Stromal cell of bone marrow (primary cell): Measurements from ENCODE around the gene LEMD2.

Experiments
- DNase-seq: peaks from one replicate; pipeline ENCODE4 v3.0.0-alpha.2; 2012; ENCODE audit warnings: low read depth

The LEMD2 gene

GRCh38 chr6:33794910-33795623, 6.1 kb upstream of the LEMD2 start:
- no peak for DNase-seq

GRCh38 chr6:33792981-33793380, 4.1 kb upstream of the LEMD2 start:
- DNase-seq: no peak

- no peak for DNase-seq
Observed at GRCh38 chr6:33791620-33792019, 2.7 kb upstream of the LEMD2 start.

GRCh38 chr6:33790910-33791309, 2.0 kb upstream of the LEMD2 start:
- no peak for DNase-seq

GRCh38 chr6:33790379-33790778, 1.4 kb upstream of the LEMD2 start:
- peak; percentile 33 for DNase-seq

- no peak for DNase-seq
Observed at GRCh38 chr6:33789550-33789895, 593 bp upstream of the LEMD2 start.

GRCh38 chr6:33787954-33788693, 806 bp downstream of the LEMD2 start:
- DNase-seq: peak; percentile 66

- no peak for DNase-seq
Observed at GRCh38 chr6:33787346-33787953, 1.5 kb downstream of the LEMD2 start.

GRCh38 chr6:33786736-33787135, 2.2 kb downstream of the LEMD2 start:
- DNase-seq: no peak

GRCh38 chr6:33785778-33786177, 3.2 kb downstream of the LEMD2 start:
- no peak for DNase-seq

GRCh38 chr6:33784787-33785186, 4.1 kb downstream of the LEMD2 start:
- no peak for DNase-seq

- DNase-seq: no peak
Observed at GRCh38 chr6:33783781-33784520, 5.0 kb downstream of the LEMD2 start.

GRCh38 chr6:33782561-33782960, 6.4 kb downstream of the LEMD2 start:
- no peak for DNase-seq

GRCh38 chr6:33781131-33781975, 7.6 kb downstream of the LEMD2 start:
- no peak for DNase-seq

- DNase-seq: no peak
Observed at GRCh38 chr6:33779895-33780294, 9.0 kb downstream of the LEMD2 start.

- DNase-seq: no peak
Observed at GRCh38 chr6:33779290-33779689, 9.6 kb downstream of the LEMD2 start.

- DNase-seq: no peak
Observed at GRCh38 chr6:33778444-33779121, 10.3 kb downstream of the LEMD2 start.

- no peak for DNase-seq
Observed at GRCh38 chr6:33777398-33778388, 11.2 kb downstream of the LEMD2 start.

GRCh38 chr6:33776764-33777163, 12.2 kb downstream of the LEMD2 start:
- no peak for DNase-seq

- DNase-seq: no peak
Observed at GRCh38 chr6:33776186-33776585, 12.7 kb downstream of the LEMD2 start.
